ENCODE measurements around the gene RGMA.

RGMA gene

GRCh38 chr15:93046120-93046519 is 42.9 kb downstream of the RGMA start:
- Histone ChIP-seq H3K4me3 (ENCODE audit: low read length) (no peak overlapping the region), H3K79me2 (ENCODE audit: control insufficient read depth, insufficient read depth, low read length) (no peaks in the 10 kb centered on the region), H3K18ac (ENCODE audit: low read length) (no peak overlapping the region), H2BK120ac (ENCODE audit: low read depth, low read length) (no peak overlapping the region), H3K4me2 (ENCODE audit: low read length) (no peak overlapping the region), H3K4me1 (ENCODE audit: control insufficient read depth, low read depth, low read length) (no peaks in the 10 kb centered on the region), H3K27ac (ENCODE audit: low read depth, low read length) (no peak overlapping the region), H2BK5ac (ENCODE audit: low read length) (no peak overlapping the region), H4K8ac (ENCODE audit: low read depth, low read length) (no peak overlapping the region), H3K79me1 (ENCODE audit: low read length) (no peaks in the 10 kb centered on the region), H3K27me3 (ENCODE audit: insufficient read depth, low read length, poor library complexity) (no peaks in the 10 kb centered on the region), H3K4ac (ENCODE audit: low read depth, low read length) (no peak overlapping the region), H3K56ac (ENCODE audit: low read length) (no peak overlapping the region), H3K36me3 (ENCODE audit: control insufficient read depth, insufficient read depth, low read length) (no peaks in the 10 kb centered on the region), H3K9ac (ENCODE audit: low read length) (no peak overlapping the region), H4K5ac (ENCODE audit: low read length) (no peak overlapping the region), H2BK15ac (replicated peaks; ENCODE audit: low read depth) (no peak overlapping the region), H2AK5ac (ENCODE audit: low read length) (no peak overlapping the region), H3K23ac (ENCODE audit: low read length) (no peak overlapping the region)
- WGBS (ENCODE audit: extremely low coverage, insufficient coverage, low lambda C conversion rate) = no CpG with 5 or more reads among the region's 4 CpGs
- no peak for DNase-seq

DNA sequence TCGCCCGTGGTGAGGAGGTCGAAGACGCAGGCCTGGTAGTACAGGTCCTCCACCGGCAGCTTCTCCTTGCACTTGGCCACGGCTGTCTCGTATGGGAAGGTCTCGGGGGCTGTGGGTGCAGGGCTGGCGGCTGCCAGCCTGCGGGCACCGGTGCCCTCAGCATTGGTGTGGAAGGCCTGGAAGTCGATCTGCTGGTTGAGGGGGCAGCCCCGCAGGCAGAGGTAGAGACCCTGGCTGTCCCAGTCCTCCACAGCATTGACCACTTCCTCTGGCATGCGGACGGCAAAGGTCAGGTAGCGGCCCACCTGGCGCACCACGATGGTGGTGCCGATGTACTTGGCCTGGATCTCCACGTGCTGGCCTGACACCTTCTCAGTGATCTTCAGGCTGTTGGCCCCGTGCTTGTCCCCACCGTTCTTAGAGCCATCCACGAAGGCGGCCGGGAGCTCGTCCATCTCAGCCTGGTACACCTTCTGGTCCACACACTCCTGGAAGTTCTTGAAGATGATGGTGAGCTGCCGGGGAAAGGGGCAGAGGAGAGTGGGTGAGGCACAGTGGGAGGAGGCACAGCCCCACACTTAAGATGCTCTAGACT is 43.7 kb downstream of the RGMA start:
- no peak overlapping the region for H3K27ac ChIP-seq (ENCODE audit: low read depth, low read length)

GRCh38 chr15:93044301-93045190 is 44.5 kb downstream of the RGMA start:
- Histone ChIP-seq H3K27me3 (ENCODE audit: insufficient read depth, low read length, poor library complexity) (no peaks in the 10 kb centered on the region), H4K5ac (ENCODE audit: low read length) (no peak overlapping the region), H3K4me3 (ENCODE audit: low read length) (no peak overlapping the region), H3K4me1 (ENCODE audit: control insufficient read depth, low read depth, low read length) (no peaks in the 10 kb centered on the region), H3K23ac (ENCODE audit: low read length) (no peak overlapping the region), H3K9ac (ENCODE audit: low read length) (no peak overlapping the region), H3K18ac (ENCODE audit: low read length) (no peak overlapping the region), H3K79me2 (ENCODE audit: control insufficient read depth, insufficient read depth, low read length) (no peaks in the 10 kb centered on the region), H3K4me2 (ENCODE audit: low read length) (no peak overlapping the region), H3K56ac (ENCODE audit: low read length) (no peak overlapping the region), H2BK5ac (ENCODE audit: low read length) (no peak overlapping the region), H4K8ac (ENCODE audit: low read depth, low read length) (no peak overlapping the region), H2BK15ac (replicated peaks; ENCODE audit: low read depth) (no peak overlapping the region), H2BK120ac (ENCODE audit: low read depth, low read length) (no peak overlapping the region), H3K36me3 (ENCODE audit: control insufficient read depth, insufficient read depth, low read length) (no peaks in the 10 kb centered on the region), H3K4ac (ENCODE audit: low read depth, low read length) (no peak overlapping the region), H3K27ac (ENCODE audit: low read depth, low read length) (no peak overlapping the region), H2AK5ac (ENCODE audit: low read length) (no peak overlapping the region), H3K79me1 (ENCODE audit: low read length) (no peaks in the 10 kb centered on the region)
- WGBS (ENCODE audit: extremely low coverage, insufficient coverage, low lambda C conversion rate) = no CpG with 5 or more reads among the region's 46 CpGs
- DNase-seq = no peak

More for the DNA sequence above, 43.7 kb downstream of the RGMA start:
- no peaks in the 10 kb centered on the region for H3K79me2 ChIP-seq (ENCODE audit: control insufficient read depth, insufficient read depth, low read length)
- H3K4me1 ChIP-seq (ENCODE audit: control insufficient read depth, low read depth, low read length) = no peaks in the 10 kb centered on the region
- no peak overlapping the region for H2BK120ac ChIP-seq (ENCODE audit: low read depth, low read length)
- no peak for DNase-seq
- H2BK5ac ChIP-seq (ENCODE audit: low read length) = no peak overlapping the region
- no peak overlapping the region for H2BK15ac ChIP-seq (replicated peaks; ENCODE audit: low read depth)
- H3K4me2 ChIP-seq (ENCODE audit: low read length) = no peak overlapping the region
- H3K36me3 ChIP-seq (ENCODE audit: control insufficient read depth, insufficient read depth, low read length) = no peaks in the 10 kb centered on the region
- no peak overlapping the region for H3K4me3 ChIP-seq (ENCODE audit: low read length)
- no peak overlapping the region for H2AK5ac ChIP-seq (ENCODE audit: low read length)
- H4K8ac ChIP-seq (ENCODE audit: low read depth, low read length) = no peak overlapping the region
- H3K27me3 ChIP-seq (ENCODE audit: insufficient read depth, low read length, poor library complexity) = no peaks in the 10 kb centered on the region
- H3K9ac ChIP-seq (ENCODE audit: low read length) = no peak overlapping the region
- no peak overlapping the region for H3K23ac ChIP-seq (ENCODE audit: low read length)
- no peak overlapping the region for H3K18ac ChIP-seq (ENCODE audit: low read length)
- no peak overlapping the region for H3K4ac ChIP-seq (ENCODE audit: low read depth, low read length)
- no peak overlapping the region for H4K5ac ChIP-seq (ENCODE audit: low read length)
- no CpG with 5 or more reads among the region's 27 CpGs for WGBS (ENCODE audit: extremely low coverage, insufficient coverage, low lambda C conversion rate)
- no peaks in the 10 kb centered on the region for H3K79me1 ChIP-seq (ENCODE audit: low read length)
- H3K56ac ChIP-seq (ENCODE audit: low read length) = no peak overlapping the region

DNA sequence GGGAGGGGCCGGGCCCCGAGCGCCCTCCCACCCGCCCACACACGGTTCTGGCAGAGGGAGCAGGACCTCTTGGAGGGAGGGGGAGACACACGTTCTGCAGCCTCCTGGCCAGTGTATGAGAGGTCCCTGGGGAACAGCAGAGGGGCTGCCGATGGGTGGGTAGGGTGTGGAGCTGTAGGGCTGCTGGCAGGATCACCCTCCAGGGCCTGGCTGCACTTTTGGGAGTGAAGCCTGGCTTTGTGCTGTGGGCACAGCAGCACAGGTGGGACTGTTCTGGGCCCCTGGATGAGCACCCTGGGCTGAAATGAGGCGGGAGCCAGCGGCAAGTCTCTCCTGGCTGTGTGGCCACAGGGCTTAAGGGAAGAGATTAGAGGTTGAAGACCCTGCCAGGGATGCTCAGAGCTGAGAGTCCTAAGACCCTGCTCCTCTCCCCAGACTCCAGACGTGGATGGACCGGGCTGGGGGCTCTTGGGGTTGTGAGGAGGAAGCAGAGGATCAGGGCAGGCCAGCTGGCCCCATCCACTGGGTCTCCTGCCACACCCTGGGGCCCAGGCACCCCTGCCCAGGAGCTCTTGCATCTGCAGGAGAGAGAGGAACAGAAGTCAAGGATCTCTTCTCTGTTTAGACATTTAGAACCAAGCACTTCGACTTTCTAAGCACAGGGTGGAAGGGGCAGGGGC is 45.2 kb downstream of the RGMA start:
- H3K79me1 ChIP-seq (ENCODE audit: low read length) = no peaks in the 10 kb centered on the region
- no peaks in the 10 kb centered on the region for H3K4me1 ChIP-seq (ENCODE audit: control insufficient read depth, low read depth, low read length)
- no peak overlapping the region for H3K27ac ChIP-seq (ENCODE audit: low read depth, low read length)
- no peak overlapping the region for H2BK5ac ChIP-seq (ENCODE audit: low read length)
- no peak overlapping the region for H4K5ac ChIP-seq (ENCODE audit: low read length)
- no peaks in the 10 kb centered on the region for H3K79me2 ChIP-seq (ENCODE audit: control insufficient read depth, insufficient read depth, low read length)
- no peak overlapping the region for H3K56ac ChIP-seq (ENCODE audit: low read length)
- no peak overlapping the region for H3K4me2 ChIP-seq (ENCODE audit: low read length)
- H3K4me3 ChIP-seq (ENCODE audit: low read length) = no peak overlapping the region
- H3K9ac ChIP-seq (ENCODE audit: low read length) = no peak overlapping the region
- H3K27me3 ChIP-seq (ENCODE audit: insufficient read depth, low read length, poor library complexity) = no peaks in the 10 kb centered on the region
- no peak overlapping the region for H3K18ac ChIP-seq (ENCODE audit: low read length)
- H3K23ac ChIP-seq (ENCODE audit: low read length) = no peak overlapping the region
- H3K4ac ChIP-seq (ENCODE audit: low read depth, low read length) = no peak overlapping the region
- no CpG with 5 or more reads among the region's 12 CpGs for WGBS (ENCODE audit: extremely low coverage, insufficient coverage, low lambda C conversion rate)
- H4K8ac ChIP-seq (ENCODE audit: low read depth, low read length) = no peak overlapping the region
- no peaks in the 10 kb centered on the region for H3K36me3 ChIP-seq (ENCODE audit: control insufficient read depth, insufficient read depth, low read length)
- H2BK15ac ChIP-seq (replicated peaks; ENCODE audit: low read depth) = no peak overlapping the region
- no peak for DNase-seq
- H2AK5ac ChIP-seq (ENCODE audit: low read length) = no peak overlapping the region
- H2BK120ac ChIP-seq (ENCODE audit: low read depth, low read length) = no peak overlapping the region

- no peak overlapping the region for H3K23ac ChIP-seq (ENCODE audit: low read length)
- no peak overlapping the region for H2AK5ac ChIP-seq (ENCODE audit: low read length)
- H3K18ac ChIP-seq (ENCODE audit: low read length) = no peak overlapping the region
- no peak overlapping the region for H3K9ac ChIP-seq (ENCODE audit: low read length)
- no CpG with 5 or more reads among the region's 18 CpGs for WGBS (ENCODE audit: extremely low coverage, insufficient coverage, low lambda C conversion rate)
- no peak overlapping the region for H2BK15ac ChIP-seq (replicated peaks; ENCODE audit: low read depth)
- no peaks in the 10 kb centered on the region for H3K79me2 ChIP-seq (ENCODE audit: control insufficient read depth, insufficient read depth, low read length)
- no peaks in the 10 kb centered on the region for H3K79me1 ChIP-seq (ENCODE audit: low read length)
- no peak overlapping the region for H3K4ac ChIP-seq (ENCODE audit: low read depth, low read length)
- no peaks in the 10 kb centered on the region for H3K4me1 ChIP-seq (ENCODE audit: control insufficient read depth, low read depth, low read length)
- no peak overlapping the region for H2BK120ac ChIP-seq (ENCODE audit: low read depth, low read length)
- H3K27me3 ChIP-seq (ENCODE audit: insufficient read depth, low read length, poor library complexity) = no peaks in the 10 kb centered on the region
- no peak for DNase-seq
- no peak overlapping the region for H4K8ac ChIP-seq (ENCODE audit: low read depth, low read length)
- no peak overlapping the region for H3K56ac ChIP-seq (ENCODE audit: low read length)
- H3K36me3 ChIP-seq (ENCODE audit: control insufficient read depth, insufficient read depth, low read length) = no peaks in the 10 kb centered on the region
- no peak overlapping the region for H3K4me2 ChIP-seq (ENCODE audit: low read length)
- no peak overlapping the region for H3K4me3 ChIP-seq (ENCODE audit: low read length)
- no peak overlapping the region for H4K5ac ChIP-seq (ENCODE audit: low read length)
- no peak overlapping the region for H3K27ac ChIP-seq (ENCODE audit: low read depth, low read length)
- H2BK5ac ChIP-seq (ENCODE audit: low read length) = no peak overlapping the region
Measured at GRCh38 chr15:93042691-93043378, 46.2 kb downstream of the RGMA start.

Data from mesendoderm (in vitro differentiated cells).